HepG2 (cell line): ENCODE data around the gene SLC25A14. TPM values are rescaled to one million over a fixed set of nuclear protein-coding genes. Genes with fewer than 3 reads are reported as not detected.

Experiments used
- ATAC-seq: fragments of 200-7000 bp; cut with Tn5 transposase; 3 replicates; pipeline ENCODE4 v1.9.1; 2020; ENCODE audit warnings: mild to moderate bottlenecking, moderate library complexity
- BruUV-seq: library from RNA; stranded (reverse); fragments of 400-500 nt; replicated peaks from 2 replicates; lab custom pipeline; 2021; lab: Mats Ljungman, UMichigan
- CTCF ChIA-PET: fragments of 300-600 bp; formaldehyde crosslinking; extraction: SDS; loops from one replicate; lab custom pipeline; 2021; ENCODE audit warnings: low total read pairs, inconsistent platforms, low intra/inter-chr PET ratio; lab: Yijun Ruan, JAX
- POLR2A ChIA-PET: fragments of 350-600 bp; sonication (Branson Sonifier 250); formaldehyde crosslinking; loops from one replicate; lab custom pipeline; 2020; ENCODE audit warnings: antibody characterized with exemption, inconsistent platforms; lab: Yijun Ruan, JAX
- DNase-seq: peaks from one replicate; pipeline ENCODE4 v3.0.0-alpha.2; 2015; ENCODE audit warnings: low spot score
- FAIRE-seq: peaks from 3 replicates; lab custom pipeline; 2011; peaks lifted over from hg19 to GRCh38; lab: Jason Lieb, UNC
- H2AFZ ChIP-seq: one replicate; pipeline ENCODE4 v1.6.1; 2011; ENCODE audit warnings: low read length, inconsistent platforms
- H3K27ac ChIP-seq: fragments of 300-600 bp; 3 replicates; pipeline ENCODE4 v1.8.0; 2011; ENCODE audit warnings: mixed run types, mild to moderate bottlenecking, mixed read lengths, low read length, inconsistent platforms; ENCODE audit not compliant: insufficient read depth; ENCODE audit errors: extremely low read length
- H3K27me3 ChIP-seq, 2 experiments: fragments of 200-600 bp in 1 of 2; 2 replicates in 1 of 2; 3 replicates in 1 of 2; pipeline versions ENCODE4 v1.6.0 to v1.8.0; 2011; ENCODE audit warnings: low read length in 2 of 2, mild to moderate bottlenecking in 2 of 2, moderate library complexity in 2 of 2, inconsistent platforms in 1 of 2; ENCODE audit not compliant: insufficient read depth in 2 of 2, control insufficient read depth in 1 of 2
- H3K36me3 ChIP-seq, 2 experiments: fragments of 200-600 bp in 1 of 2; replicated peaks in 1 of 2; 2 replicates in 1 of 2; 3 replicates in 1 of 2; pipeline versions ENCODE4 v1.5.1 to v1.8.0; 2011; ENCODE audit warnings: low read length in 2 of 2, inconsistent platforms in 1 of 2; ENCODE audit not compliant: insufficient read depth in 2 of 2, control insufficient read depth in 1 of 2
- H3K4me1 ChIP-seq: 2 replicates; pipeline ENCODE4 v1.5.1; 2012; ENCODE audit warnings: low read length, inconsistent platforms; ENCODE audit not compliant: insufficient read depth
- H3K4me2 ChIP-seq: 2 replicates; pipeline ENCODE4 v1.6.0; 2011; ENCODE audit warnings: low read depth, low read length, inconsistent platforms
- H3K4me3 ChIP-seq, 3 experiments: fragments of 200-600 bp in 1 of 3; sonication (generic), shearing (Covaris generic) in 1 of 3; replicated peaks in 1 of 3; 2 replicates each; pipeline ENCODE4 v1.5.1; 2011 to 2016; ENCODE audit warnings: low read length in 3 of 3, inconsistent platforms in 2 of 3, low read depth in 2 of 3, mild to moderate bottlenecking in 2 of 3, control low read depth in 1 of 3, mixed read lengths in 1 of 3; ENCODE audit not compliant: insufficient read depth in 1 of 3
- H3K79me2 ChIP-seq: one replicate; pipeline ENCODE4 v1.6.1; 2011; ENCODE audit warnings: low read length, inconsistent platforms; ENCODE audit not compliant: insufficient read depth
- H3K9ac ChIP-seq: 2 replicates; pipeline ENCODE4 v1.6.0; 2011; ENCODE audit warnings: mild to moderate bottlenecking, low read depth, low read length, inconsistent platforms; ENCODE audit not compliant: insufficient read depth
- H3K9me3 ChIP-seq: 2 replicates; pipeline ENCODE4 v1.5.1; 2012; ENCODE audit warnings: mild to moderate bottlenecking, low read length
- H4K20me1 ChIP-seq: 2 replicates; pipeline ENCODE4 v1.6.0; 2011; ENCODE audit warnings: inconsistent platforms, mild to moderate bottlenecking, low read length, moderate library complexity; ENCODE audit not compliant: insufficient read depth
- ESRRA ChIP-seq: sonication (generic); formaldehyde crosslinking; IDR thresholded peaks from 2 replicates; pipeline ENCODE4 v1.5.1; 2020; ENCODE audit warnings: mild to moderate bottlenecking, low read depth, missing genetic modification reagents
- KAT2B ChIP-seq: fragments of 150-350 bp; IDR thresholded peaks from 2 replicates; pipeline ENCODE4 v1.6.1; 2014; ENCODE audit warnings: low read depth, low read length, borderline replicate concordance
- MAX ChIP-seq: IDR thresholded peaks from 2 replicates; pipeline ENCODE4 v1.6.1; 2012; ENCODE audit warnings: inconsistent platforms
- TEF ChIP-seq: sonication (generic); formaldehyde crosslinking; IDR thresholded peaks from 2 replicates; pipeline ENCODE4 v1.5.0; 2020; ENCODE audit warnings: missing genetic modification reagents
- ZNF280B ChIP-seq: sonication (generic); formaldehyde crosslinking; IDR thresholded peaks from 2 replicates; pipeline ENCODE4 v1.5.0; 2020; ENCODE audit warnings: missing genetic modification reagents, mild to moderate bottlenecking, borderline replicate concordance
- ZNF879 ChIP-seq: sonication (generic); formaldehyde crosslinking; IDR thresholded peaks from 2 replicates; pipeline ENCODE4 v1.8.1; 2023; ENCODE audit warnings: missing genetic modification reagents
- WGBS: methylation state at CpG from one replicate; pipeline ENCODE4 v1.1.6; 2017; ENCODE audit warnings: low lambda C conversion rate; 5-methylcytosine and 5-hydroxymethylcytosine counted together
- in situ Hi-C: cut with HindIII; loops from 2 replicates; pipeline ENCODE4 v1.10.0; 2017; ENCODE audit warnings: low pct_unique_long_range_greater_than_20kb; ENCODE audit not compliant: extremely low pct_ligation_motif_present
- intact Hi-C: fragments of 100-400 bp; cut with micrococcal nuclease; formaldehyde crosslinking; loops from one replicate; pipeline ENCODE4 v1.10.0; 2022; ENCODE audit not compliant: unreplicated experiment
- polyA plus RNA-seq, 8 experiments: library from polyadenylated mRNA; depleted of rRNA in 3 of 8; stranded (reverse) in 7 of 8; unstranded in 1 of 8; fragments of >200 nt; fragmentation: Illumina TruSeq in 4 of 8; extraction: Trizol in 4 of 8; gene quantifications; 2 replicates each; pipeline versions ENCODE4 v1.2.1 to v1.2.3, GENCODE V29; 2011 to 2016; ENCODE audit warnings: low read depth in 4 of 8, missing spikeins in 1 of 8, mixed read lengths in 1 of 8; ENCODE audit not compliant: insufficient read depth in 1 of 8
- total RNA-seq, 5 experiments: library from RNA; depleted of rRNA; stranded (reverse); fragments of >200 nt; fragmentation: Illumina TruSeq; extraction: Trizol; gene quantifications; 2 replicates each; pipeline ENCODE4 v1.2.3, GENCODE V29; 2016; ENCODE audit warnings: low read depth in 1 of 5

Gene SLC25A14
- total and polyA plus RNA-seq, 2 of the 13 experiments (the other 11 are each of a cell fraction or from before 2014, with no cell fraction given) = 14.0 to 15.6 TPM

GRCh38 chrX:130413415-130413814 is 73.7 kb downstream of the SLC25A14 start:
- Histone ChIP-seq H3K4me1 (no peaks in the 10 kb centered on the region), H2AFZ (no peak overlapping the region), H3K9me3 (no peaks in the 10 kb centered on the region), H3K4me3 (no peak overlapping the region), H3K9ac (no peak overlapping the region), H3K79me2 (no peaks in the 10 kb centered on the region), H3K4me2 (no peak overlapping the region), H3K27ac (no peak overlapping the region), H3K36me3 (peaks cover 1 to 10% of the 10 kb centered on the region in 2 experiments; a peak in 2 of 5 replicates), H4K20me1 (no peaks in the 10 kb centered on the region), H3K27me3 (no peaks in the 10 kb centered on the region)
- no peak for FAIRE-seq
- in situ Hi-C loops = no loop called here
- POLR2A ChIA-PET = no interaction called here
- no peak for DNase-seq
- no peak for ATAC-seq
- BruUV-seq = no TSS peak
- TF ChIP-seq MAX (no peak), ZNF280B (CRISPR knock-in tag) (no peak), ZNF879 (no peak)
- 94% methylated on average over 2 of the region's 2 CpGs for WGBS
- intact Hi-C loops = no loop called here
- CTCF ChIA-PET = no interaction called here

GRCh38 chrX:130414800-130415199 is 75.1 kb downstream of the SLC25A14 start:
- Histone ChIP-seq H3K27ac (no peak overlapping the region), H3K9ac (no peak overlapping the region), H3K4me1 (no peaks in the 10 kb centered on the region), H3K9me3 (no peaks in the 10 kb centered on the region), H3K4me2 (no peak overlapping the region), H2AFZ (no peak overlapping the region), H4K20me1 (no peaks in the 10 kb centered on the region), H3K79me2 (no peaks in the 10 kb centered on the region), H3K27me3 (no peaks in the 10 kb centered on the region), H3K4me3 (no peak overlapping the region), H3K36me3 (peaks cover 1 to 4% of the 10 kb centered on the region in 2 experiments; a peak in 1 of 5 replicates)
- intact Hi-C loops = no loop called here
- FAIRE-seq (no peak), ATAC-seq (no peak), DNase-seq (no peak)
- ChIA-PET CTCF (no interaction called here), POLR2A (no interaction called here)
- in situ Hi-C loops = no loop called here
- WGBS = 100% methylated on average over 5 of the region's 5 CpGs
- BruUV-seq = no TSS peak
- no peak for TF ChIP-seq ZNF280B (CRISPR knock-in tag)
- no peak for TF ChIP-seq TEF (CRISPR knock-in tag)
- no peak for TF ChIP-seq ESRRA (CRISPR knock-in tag)
- no peak for TF ChIP-seq KAT2B
